GM21367 (cell line): Measurements from ENCODE around the gene TRIM41.
"Not testable (repeated sequence)": the region's sequence is repeated elsewhere in the genome, so short reads cannot be mapped to it uniquely, and the experiment has no call there.

Source experiments
- ATAC-seq: cut with Tn5 transposase; IDR thresholded peaks from one replicate; pipeline ENCODE4 v1.9.1; 2021; ENCODE audit not compliant: unreplicated experiment

Gene TRIM41

GRCh38 chr5:181223058-181223728 is at the start of gene TRIM41:
TSS of gene TRIM41 (plus strand) at chr5:181223281. CDS start at chr5:181224000, 719 bp downstream.
- ATAC-seq, result peak; percentile 57

DNA sequence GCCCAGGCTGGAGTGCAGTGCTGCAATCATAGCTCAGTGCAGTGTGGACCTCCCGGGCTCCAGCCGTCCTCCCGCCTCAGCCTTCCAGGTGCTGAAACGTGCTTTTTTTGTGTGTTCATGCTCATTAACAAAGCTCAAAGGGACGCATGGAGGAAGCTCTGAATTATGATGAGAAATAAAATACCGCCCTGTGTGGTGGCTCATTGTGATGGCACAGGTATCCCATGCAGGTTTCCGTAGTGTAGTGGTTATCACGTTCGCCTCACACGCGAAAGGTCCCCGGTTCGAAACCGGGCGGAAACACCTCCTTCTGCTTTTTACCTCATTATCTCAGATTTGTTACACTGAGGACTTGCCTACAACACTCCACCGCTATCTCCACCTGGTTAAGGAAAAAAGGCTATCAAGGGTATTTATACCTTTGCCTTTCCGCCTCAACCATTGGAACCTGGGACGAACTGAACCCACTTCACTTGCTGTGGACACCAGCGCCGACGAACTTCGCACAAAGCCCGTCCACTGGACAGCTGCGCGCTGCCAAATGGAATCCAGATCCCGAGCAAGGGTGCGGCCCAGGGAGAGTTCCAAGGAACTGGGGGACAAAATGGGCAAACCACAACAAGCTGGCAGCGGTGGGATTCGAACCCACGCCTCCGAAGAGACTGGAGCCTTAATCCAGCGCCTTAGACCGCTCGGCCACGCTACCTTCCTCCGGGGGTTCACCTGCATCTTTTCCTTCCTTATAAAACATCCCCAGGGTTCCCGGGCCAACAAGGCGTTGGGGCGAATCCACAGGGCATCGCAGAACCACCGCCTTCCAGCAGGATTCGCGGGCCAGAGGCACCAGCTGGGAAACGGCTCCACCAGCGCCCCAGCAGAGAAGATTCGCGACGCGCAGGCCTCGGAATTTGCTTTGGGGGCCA is 49.4 kb upstream of the TRIM41 start:
- peak; percentile 34 for ATAC-seq

- ATAC-seq, result no peak
Measured at GRCh38 chr5:181176254-181176952, 46.7 kb upstream of the TRIM41 start.

GRCh38 chr5:181177559-181177958 is 45.5 kb upstream of the TRIM41 start:
- not testable (repeated sequence) for ATAC-seq

DNA sequence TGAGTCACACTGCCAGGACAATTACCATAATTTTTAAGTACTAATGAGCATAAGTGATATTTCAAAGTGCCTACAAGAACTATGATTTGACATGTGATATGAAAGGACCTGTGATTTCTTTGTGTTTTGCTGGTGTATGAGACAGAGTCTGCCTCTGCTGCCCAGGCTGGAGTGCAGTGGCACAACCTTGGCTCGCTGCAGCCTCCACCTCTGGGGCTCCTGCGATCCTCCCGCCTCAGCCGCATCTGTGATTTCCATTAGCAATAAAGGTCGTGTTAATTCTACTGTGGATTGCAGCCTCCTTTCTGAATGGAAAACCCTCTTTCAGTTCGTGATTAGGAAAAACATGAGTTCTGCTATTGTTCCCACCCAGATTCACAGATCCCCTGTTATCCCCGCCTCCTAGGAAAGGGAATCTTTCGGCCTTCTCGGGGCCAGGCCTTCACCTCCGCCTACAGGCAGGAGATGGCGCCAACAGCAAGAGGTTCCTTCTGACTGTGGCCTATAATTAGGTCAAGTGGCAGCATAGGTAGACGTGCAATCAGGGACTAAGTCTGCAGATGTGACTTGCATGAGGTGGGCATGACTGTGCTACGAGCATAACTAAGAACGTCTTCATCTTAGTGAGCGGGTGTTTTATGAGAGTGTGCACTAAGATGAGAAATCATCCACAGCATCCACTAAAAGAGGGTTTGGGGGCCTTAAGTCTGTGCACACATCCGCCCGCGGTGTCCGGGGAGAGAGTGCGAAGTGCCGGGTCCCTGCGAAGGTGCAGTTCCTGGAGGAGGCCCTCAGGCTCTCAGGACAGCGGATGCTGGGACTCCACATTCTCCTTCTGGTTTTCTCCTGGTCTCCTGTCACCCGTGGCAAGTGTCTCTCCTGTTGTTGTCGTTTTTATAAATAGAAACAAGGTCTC is 41.2 kb upstream of the TRIM41 start:
- ATAC-seq, result peak; percentile 56

GRCh38 chr5:181182651-181183050 is 40.4 kb upstream of the TRIM41 start:
- no peak for ATAC-seq

DNA sequence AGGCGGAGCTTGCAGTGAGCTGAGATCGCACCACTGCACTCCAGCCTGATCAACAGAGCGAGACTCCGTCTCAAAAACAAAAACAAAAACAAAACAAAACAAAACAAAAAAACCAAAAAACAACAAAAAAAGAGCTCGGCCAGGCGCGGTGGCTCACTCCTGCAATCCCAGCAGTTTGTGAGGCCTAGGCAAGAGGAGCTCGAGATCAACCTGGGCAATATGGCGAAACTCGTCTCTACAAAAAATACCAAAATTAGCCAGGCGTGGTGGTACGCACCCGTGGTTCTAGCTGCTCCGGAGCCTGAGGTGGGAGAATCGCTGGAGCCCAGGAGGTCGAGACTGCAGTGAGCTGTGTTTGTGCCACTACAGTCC is 38.2 kb upstream of the TRIM41 start:
- ATAC-seq, result no peak

GRCh38 chr5:181185560-181185959 is 37.5 kb upstream of the TRIM41 start:
- no peak for ATAC-seq

- no peak for ATAC-seq
Measured at GRCh38 chr5:181186022-181186421, 37.1 kb upstream of the TRIM41 start.

DNA sequence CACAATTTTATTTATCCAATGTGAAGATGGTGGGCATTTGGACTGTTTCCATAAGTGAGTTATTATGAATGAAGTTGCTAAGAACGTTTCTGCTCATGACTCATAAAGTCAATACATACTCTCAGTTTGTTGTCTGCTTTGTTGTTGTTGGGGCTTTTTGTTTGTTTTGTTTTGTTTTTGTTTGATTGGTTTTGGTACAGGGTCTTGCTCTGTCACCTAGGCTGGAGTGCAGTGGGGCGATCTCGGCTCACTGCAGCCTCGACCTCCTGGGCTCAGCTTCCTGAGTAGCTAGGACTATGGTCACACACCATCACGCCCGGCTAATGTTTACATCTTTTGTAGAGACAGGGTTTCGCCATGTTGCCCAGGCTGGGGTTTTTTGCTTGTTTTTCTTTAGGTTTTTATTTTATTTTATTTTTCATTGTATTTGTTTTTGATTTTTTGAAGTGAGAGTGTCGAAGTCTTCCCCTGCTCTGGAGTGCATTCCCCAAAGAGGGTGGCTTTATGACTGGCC is 36.0 kb upstream of the TRIM41 start:
- ATAC-seq, result no peak

- ATAC-seq, result no peak
Measured at GRCh38 chr5:181187500-181188213, 35.4 kb upstream of the TRIM41 start.

DNA sequence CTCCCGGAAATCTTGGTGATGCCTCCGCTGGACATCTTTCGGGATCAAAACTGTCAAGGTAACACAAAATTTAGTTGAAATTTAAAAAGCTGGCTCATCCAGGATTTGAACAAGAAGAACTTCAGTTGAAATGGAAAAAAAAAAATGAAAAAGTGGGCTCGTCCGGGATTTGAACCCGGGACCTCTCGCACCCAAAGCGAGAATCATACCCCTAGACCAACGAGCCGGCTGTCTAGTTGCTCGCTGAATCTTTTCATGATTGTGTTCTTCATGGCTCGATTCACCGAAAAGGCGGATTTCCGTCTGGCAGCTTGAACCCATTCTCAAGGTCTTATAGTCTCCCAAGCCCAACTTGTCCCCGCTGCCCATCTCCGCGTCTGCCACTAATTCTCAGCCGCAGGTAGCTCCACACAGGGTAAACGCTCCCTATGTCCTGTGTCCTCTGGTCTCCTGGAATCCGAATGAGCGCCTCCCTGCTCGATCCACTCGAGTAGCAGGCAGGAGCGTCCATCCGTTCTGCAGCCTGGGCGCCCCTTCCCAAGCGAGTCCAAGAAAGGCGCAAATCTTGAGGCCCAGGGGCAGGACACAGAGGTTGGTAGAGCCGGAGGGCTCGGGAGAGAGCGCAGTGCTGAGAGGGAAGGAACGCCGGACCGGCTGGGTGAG is 34.2 kb upstream of the TRIM41 start:
- no peak for ATAC-seq

DNA sequence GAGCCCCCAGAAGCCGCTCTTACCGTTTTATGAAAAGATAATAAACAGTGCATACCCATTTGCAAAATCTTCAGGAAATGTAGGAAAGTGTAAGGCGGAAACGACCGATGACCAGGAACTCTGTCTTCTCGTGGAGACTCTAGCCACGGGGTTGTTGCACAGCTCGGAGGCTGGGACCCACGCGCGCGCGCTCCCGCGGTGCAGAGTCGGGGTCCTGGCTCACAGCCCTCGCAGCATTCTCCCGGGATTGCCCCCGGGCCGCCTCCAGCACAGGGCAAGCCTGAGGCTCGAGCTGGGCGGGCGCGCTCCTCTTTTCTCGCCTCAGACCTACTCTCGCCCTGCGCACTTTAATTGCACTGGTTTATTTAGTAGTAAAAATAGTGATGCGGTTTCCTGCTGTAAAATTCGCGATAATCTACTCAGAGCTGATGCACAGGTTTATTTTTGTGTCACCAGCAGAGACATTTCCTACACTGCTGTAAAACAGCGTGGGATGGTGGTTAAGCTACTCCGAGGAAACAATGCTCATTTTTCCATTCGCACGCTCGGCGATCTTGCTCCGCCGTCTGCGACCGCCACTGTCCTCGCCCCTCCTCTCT is 33.6 kb upstream of the TRIM41 start:
- no peak for ATAC-seq

DNA sequence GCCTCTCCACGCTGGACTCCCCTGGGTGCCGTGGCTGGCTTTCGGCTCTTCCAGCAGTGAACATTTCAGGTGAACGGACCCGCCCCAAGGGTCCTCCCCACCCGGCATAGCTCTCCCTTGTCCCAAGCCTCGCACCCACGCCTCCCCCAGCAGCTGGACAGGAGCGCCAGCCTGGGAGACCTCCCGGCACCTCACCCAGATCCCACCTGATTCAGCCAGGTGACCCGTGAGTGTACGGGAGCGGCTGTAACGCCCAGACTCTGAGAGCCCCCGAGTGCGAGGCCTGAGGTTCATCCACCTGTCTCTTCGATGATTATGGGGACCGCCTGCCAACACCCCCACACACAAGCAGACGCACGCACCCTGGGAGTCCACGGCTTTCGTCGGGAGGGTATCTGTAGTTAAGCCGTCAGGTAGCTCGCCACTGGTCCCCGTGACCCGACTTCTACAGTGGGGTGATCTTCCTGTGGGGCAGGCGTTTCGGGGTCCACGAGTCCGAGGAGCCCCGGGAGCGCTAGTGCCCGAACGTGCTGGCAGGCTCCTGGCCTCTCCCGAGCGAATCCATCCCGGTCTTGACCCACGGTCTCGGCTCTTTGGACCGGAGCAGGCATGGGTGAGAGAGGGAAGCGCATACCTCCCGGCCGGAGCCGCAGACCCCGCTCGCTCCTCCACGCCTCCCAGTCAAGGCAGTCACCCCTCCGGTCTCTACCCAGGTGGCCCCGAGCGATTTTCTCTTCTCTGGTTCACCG is 32.9 kb upstream of the TRIM41 start:
- no peak for ATAC-seq

DNA sequence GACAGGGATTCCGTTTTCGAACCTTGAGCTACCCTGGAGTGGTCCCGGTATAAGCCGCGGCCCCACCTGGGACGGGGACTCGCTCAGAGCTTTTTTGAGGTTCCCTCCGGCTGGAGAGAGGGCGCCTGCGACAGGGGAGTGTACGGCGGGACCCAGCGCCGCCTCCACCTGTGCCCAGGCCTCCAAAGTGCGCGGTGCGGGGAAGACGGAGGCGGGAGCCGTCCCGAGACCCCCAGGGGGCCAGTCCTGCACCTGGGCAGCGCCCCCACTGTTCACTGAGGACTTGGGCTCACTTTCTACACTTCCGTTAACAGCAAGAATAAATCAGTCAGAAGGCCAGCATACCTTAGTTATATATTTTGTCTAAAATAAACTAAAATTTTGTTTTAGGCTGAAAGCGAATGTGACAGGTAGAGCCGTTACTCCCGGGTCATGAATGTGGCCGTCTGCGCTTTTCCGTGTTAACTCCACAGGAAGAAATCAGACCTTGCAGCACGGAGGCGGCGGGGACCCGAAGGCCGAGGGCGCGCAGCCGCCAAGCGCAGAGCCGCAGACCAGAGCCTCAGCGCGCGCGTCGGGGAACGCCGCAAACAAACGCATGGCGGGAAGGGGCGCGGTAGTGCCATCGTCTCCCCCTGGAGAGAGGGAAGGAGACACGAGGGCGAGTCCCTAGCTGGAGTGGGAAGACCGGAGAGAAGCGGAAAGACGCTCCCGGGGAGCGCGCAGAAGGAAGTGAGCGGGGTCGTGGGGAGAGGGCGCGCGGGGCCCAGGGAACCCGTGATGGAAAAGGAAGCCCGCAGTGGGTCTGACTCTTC is 32.2 kb upstream of the TRIM41 start:
- ATAC-seq, result no peak

DNA sequence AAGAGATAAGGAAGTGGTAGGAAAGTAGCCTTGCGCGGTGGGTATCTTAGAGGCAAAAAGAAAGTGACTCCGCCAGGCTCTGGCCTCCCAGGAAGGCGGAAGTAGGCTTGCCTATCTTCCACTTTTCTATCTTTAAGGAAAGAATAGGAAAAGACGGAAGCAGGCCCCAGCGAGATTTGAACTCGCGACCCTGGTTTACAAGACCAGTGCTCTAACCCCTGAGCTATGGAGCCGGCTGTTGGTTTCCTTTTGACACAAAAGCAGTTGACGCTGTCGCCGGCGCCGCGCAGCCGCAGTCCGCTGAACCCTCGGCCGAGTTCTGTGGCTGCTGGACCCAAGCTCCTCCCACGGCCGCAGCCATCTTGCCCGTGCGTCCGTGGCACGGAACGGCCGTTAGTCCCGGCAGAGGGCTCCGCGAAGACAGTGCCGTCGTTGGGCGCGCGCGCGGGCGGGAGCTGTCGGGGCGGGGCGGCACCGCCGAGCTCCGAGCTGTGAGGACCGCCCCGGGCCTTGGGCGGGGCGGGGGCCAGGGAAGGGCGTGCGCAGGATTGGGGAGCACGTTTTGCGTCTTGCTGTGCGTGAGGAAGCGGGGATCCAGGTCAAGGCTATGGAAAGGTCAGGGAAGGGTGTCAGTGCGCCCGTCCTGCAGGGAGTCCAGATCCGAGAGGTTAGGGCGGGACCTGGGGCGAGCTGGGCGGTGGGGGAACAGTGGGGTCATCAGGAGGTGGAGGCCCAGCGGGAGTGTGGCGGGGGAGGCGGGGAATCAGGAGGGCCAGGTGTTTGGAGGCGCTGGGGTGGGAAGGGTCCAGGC is 31.4 kb upstream of the TRIM41 start:
- ATAC-seq, result peak; percentile 56
